ENCODE results near the gene PRDM16. TPM values are rescaled to one million over a fixed set of nuclear protein-coding genes. Genes with fewer than 3 reads are reported as not detected.

PRDM16 gene
- total and polyA plus RNA-seq, 2 of the 4 experiments (the other 2 are of a cell fraction) = 0.02 TPM; not detected in 1

DNA sequence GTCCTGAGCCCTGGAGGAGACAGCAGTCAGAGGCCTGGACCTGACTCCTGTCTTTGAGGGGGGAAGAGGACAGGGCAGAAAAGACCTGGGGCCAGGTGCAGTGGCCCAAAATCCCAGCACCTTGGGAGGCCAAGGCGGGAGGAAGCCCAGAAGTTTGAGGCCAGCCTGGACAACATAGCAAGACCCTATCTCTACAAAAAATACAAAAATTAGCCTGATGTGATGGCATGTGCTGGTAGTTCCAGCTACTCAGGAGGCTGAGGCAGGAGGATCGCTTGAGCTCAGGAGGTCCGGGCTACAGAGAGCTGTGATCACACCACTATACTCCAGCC lies 280.9 kb downstream of the PRDM16 start:
- DNase-seq = no peak
- H3K4me3 ChIP-seq (ENCODE audit: insufficient read depth, low read depth, low read length) = no peak overlapping the region
- no peak overlapping the region for H4K5ac ChIP-seq (ENCODE audit: low read depth, low read length)
- intact Hi-C loops (cut with micrococcal nuclease) = no loop called here
- dilution Hi-C loops (cut with HindIII; ENCODE audit: low sequenced_read_pairs, unreplicated experiment) = no loop called here
- H2BK120ac ChIP-seq (ENCODE audit: low read depth, low read length) = no peak overlapping the region
- no peak overlapping the region for H2BK20ac ChIP-seq (ENCODE audit: low read depth, low read length)
- H4K91ac ChIP-seq (ENCODE audit: insufficient read depth, low read depth, low read length) = no peak overlapping the region
- ChIA-PET CTCF (no interaction called here), POLR2A (ENCODE audit: unreplicated experiment) (no interaction called here)
- no peak for TF ChIP-seq MAFK (IDR thresholded peaks at IDR 0.05; ENCODE audit: low read depth, low read length)
- TF ChIP-seq RAD21 (IDR thresholded peaks at IDR 0.05; ENCODE audit: low read length) = no peak
- no peak for TF ChIP-seq MXI1 (IDR thresholded peaks at IDR 0.05; ENCODE audit: borderline replicate concordance, low read depth, low read length)
- TF ChIP-seq, protein P1, sequence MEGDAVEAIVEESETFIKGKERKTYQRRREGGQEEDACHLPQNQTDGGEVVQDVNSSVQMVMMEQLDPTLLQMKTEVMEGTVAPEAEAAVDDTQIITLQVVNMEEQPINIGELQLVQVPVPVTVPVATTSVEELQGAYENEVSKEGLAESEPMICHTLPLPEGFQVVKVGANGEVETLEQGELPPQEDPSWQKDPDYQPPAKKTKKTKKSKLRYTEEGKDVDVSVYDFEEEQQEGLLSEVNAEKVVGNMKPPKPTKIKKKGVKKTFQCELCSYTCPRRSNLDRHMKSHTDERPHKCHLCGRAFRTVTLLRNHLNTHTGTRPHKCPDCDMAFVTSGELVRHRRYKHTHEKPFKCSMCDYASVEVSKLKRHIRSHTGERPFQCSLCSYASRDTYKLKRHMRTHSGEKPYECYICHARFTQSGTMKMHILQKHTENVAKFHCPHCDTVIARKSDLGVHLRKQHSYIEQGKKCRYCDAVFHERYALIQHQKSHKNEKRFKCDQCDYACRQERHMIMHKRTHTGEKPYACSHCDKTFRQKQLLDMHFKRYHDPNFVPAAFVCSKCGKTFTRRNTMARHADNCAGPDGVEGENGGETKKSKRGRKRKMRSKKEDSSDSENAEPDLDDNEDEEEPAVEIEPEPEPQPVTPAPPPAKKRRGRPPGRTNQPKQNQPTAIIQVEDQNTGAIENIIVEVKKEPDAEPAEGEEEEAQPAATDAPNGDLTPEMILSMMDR (conservative IDR thresholded peaks at IDR 0.05; ENCODE audit: low read depth, low read length) = no peak
- no peak for TF ChIP-seq CHD1 (IDR thresholded peaks at IDR 0.05; ENCODE audit: low read depth, low read length)
- TF ChIP-seq RFX5 (IDR thresholded peaks at IDR 0.05; ENCODE audit: low read depth, low read length) = no peak
- no peak for TF ChIP-seq CEBPB (IDR thresholded peaks at IDR 0.05; ENCODE audit: low read depth, low read length)
- TF ChIP-seq SMC3 (IDR thresholded peaks at IDR 0.05; ENCODE audit: low read depth, low read length) = no peak
- no peak for TF ChIP-seq BHLHE40 (IDR thresholded peaks at IDR 0.05; ENCODE audit: low read depth, low read length)
- TF ChIP-seq, protein P2, sequence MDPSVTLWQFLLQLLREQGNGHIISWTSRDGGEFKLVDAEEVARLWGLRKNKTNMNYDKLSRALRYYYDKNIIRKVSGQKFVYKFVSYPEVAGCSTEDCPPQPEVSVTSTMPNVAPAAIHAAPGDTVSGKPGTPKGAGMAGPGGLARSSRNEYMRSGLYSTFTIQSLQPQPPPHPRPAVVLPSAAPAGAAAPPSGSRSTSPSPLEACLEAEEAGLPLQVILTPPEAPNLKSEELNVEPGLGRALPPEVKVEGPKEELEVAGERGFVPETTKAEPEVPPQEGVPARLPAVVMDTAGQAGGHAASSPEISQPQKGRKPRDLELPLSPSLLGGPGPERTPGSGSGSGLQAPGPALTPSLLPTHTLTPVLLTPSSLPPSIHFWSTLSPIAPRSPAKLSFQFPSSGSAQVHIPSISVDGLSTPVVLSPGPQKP (IDR thresholded peaks at IDR 0.05; ENCODE audit: borderline replicate concordance, low read depth, low read length) = no peak
- no peak for TF ChIP-seq RCOR1 (IDR thresholded peaks at IDR 0.05; ENCODE audit: insufficient replicate concordance, low read length)
- no peak for TF ChIP-seq POLR2A (IDR thresholded peaks at IDR 0.05; ENCODE audit: low read depth, low read length)
- TF ChIP-seq, protein P3, sequence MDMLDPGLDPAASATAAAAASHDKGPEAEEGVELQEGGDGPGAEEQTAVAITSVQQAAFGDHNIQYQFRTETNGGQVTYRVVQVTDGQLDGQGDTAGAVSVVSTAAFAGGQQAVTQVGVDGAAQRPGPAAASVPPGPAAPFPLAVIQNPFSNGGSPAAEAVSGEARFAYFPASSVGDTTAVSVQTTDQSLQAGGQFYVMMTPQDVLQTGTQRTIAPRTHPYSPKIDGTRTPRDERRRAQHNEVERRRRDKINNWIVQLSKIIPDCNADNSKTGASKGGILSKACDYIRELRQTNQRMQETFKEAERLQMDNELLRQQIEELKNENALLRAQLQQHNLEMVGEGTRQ (IDR thresholded peaks at IDR 0.05; ENCODE audit: low read depth, low read length) = no peak
- TF ChIP-seq MAZ (IDR thresholded peaks at IDR 0.05; ENCODE audit: borderline replicate concordance, low read depth, low read length) = no peak
- no peak for TF ChIP-seq NFE2L2 (IDR thresholded peaks at IDR 0.05; ENCODE audit: low read depth, low read length)
- TF ChIP-seq FOS (IDR thresholded peaks at IDR 0.05; ENCODE audit: low read depth, low read length) = no peak
- no peak overlapping the region for H4K8ac ChIP-seq (ENCODE audit: low read depth in 2 of 2, low read length in 2 of 2)
- no peaks in the 10 kb centered on the region; the same call in 1 of the 2 replicates for H3K27me3 ChIP-seq (ENCODE audit: control insufficient read depth, insufficient read depth, low read length)
- peaks cover 1% of the 10 kb centered on the region; the same call in 1 of the 2 replicates for H3K9me3 ChIP-seq (ENCODE audit: control insufficient read depth, insufficient read depth, low read length)
- H3K18ac ChIP-seq (ENCODE audit: low read depth, low read length) = no peak overlapping the region
- H2AK9ac ChIP-seq (replicated peaks; ENCODE audit: low read depth, low read length, poor library complexity) = no peak overlapping the region
- H2BK5ac ChIP-seq (ENCODE audit: low read depth, low read length, poor library complexity, severe bottlenecking) = no peak overlapping the region
- no peaks in the 10 kb centered on the region for H3K79me1 ChIP-seq (ENCODE audit: low read depth in 1 of 2, low read length in 2 of 2)
- H3K4me2 ChIP-seq (ENCODE audit: low read depth, low read length) = no peak overlapping the region
- no peaks in the 10 kb centered on the region for H3K4me1 ChIP-seq (ENCODE audit: control insufficient read depth, insufficient read depth, low read length)
- no peak overlapping the region for H3K23ac ChIP-seq (ENCODE audit: low read depth, low read length)
- H3K36me3 ChIP-seq (ENCODE audit: control insufficient read depth, insufficient read depth, low read length) = no peaks in the 10 kb centered on the region
- H4K20me1 ChIP-seq (ENCODE audit: insufficient read depth, low read length) = no peaks in the 10 kb centered on the region
- no TSS peak for BruUV-seq (replicated peaks)
- no peak for ATAC-seq (ENCODE audit: low read depth)
- no peak overlapping the region for H2AFZ ChIP-seq (replicated peaks; ENCODE audit: low read length, poor library complexity)
- no peak overlapping the region for H3K27ac ChIP-seq (ENCODE audit: insufficient read depth, low read length)
- no peak overlapping the region for H3K4ac ChIP-seq (ENCODE audit: low read depth, low read length)
- in situ Hi-C loops (cut with MboI; ENCODE audit: low sequenced_read_pairs) = no loop called here
- H3K56ac ChIP-seq (ENCODE audit: extremely low read depth, insufficient read depth, low read length) = no peak overlapping the region
- no peak overlapping the region for H2BK15ac ChIP-seq (ENCODE audit: low read depth, low read length)
- H3K9me1 ChIP-seq (ENCODE audit: insufficient read depth, low read length) = no peaks in the 10 kb centered on the region
- WGBS, 2 experiments (ENCODE audit: extremely low coverage in 2 of 2, insufficient read length in 1 of 2) = no CpG with 5 or more reads among the region's 3 CpGs
- H3K14ac ChIP-seq (replicated peaks; ENCODE audit: low read depth, low read length) = no peak overlapping the region
- no peak overlapping the region for H2AK5ac ChIP-seq (ENCODE audit: low read depth, low read length)
- no peak overlapping the region for H3K9ac ChIP-seq (ENCODE audit: low read depth, low read length)
